H1 (cell line): ENCODE measurements around the gene MRPS12. TPM values are rescaled to one million over a fixed set of nuclear protein-coding genes. Genes with fewer than 3 reads are reported as not detected.

Source experiments
- CTCF ChIA-PET: fragments of 300-600 bp; sonication (Branson Sonifier 250); formaldehyde crosslinking; loops from one replicate; lab custom pipeline; 2021; ENCODE audit not compliant: partially characterized antibody; lab: Charles Lee
- POLR2A ChIA-PET: fragments of 300-600 bp; sonication (Branson Sonifier 250); formaldehyde crosslinking; loops from one replicate; lab custom pipeline; 2021; ENCODE audit warnings: inconsistent platforms; ENCODE audit not compliant: partially characterized antibody; lab: Charles Lee
- DNase-seq, 2 experiments: peaks; one replicate each; pipeline versions ENCODE4 v3.0.0 to v3.0.0-alpha.2; 2010 to 2022; ENCODE audit warnings: low spot score in 2 of 2, low read depth in 1 of 2, mixed read lengths in 1 of 2
- FAIRE-seq: peaks from 2 replicates; lab custom pipeline; 2011; peaks lifted over from hg19 to GRCh38; lab: Jason Lieb, UNC
- H2AFZ ChIP-seq: 2 replicates; pipeline ENCODE4 v1.8.1; 2012; ENCODE audit warnings: low read length, inconsistent platforms
- H2AK5ac ChIP-seq: 2 replicates; pipeline ENCODE4 v1.6.1; 2013; ENCODE audit warnings: low read depth, low read length
- H2BK120ac ChIP-seq: replicated peaks from 2 replicates; pipeline ENCODE3; 2013; ENCODE audit warnings: low read depth, low read length, inconsistent platforms
- H2BK12ac ChIP-seq: 2 replicates; pipeline ENCODE4 v1.6.1; 2013; ENCODE audit warnings: low read depth, low read length
- H2BK15ac ChIP-seq: 2 replicates; pipeline ENCODE4 v1.6.1; 2013; ENCODE audit warnings: low read length
- H2BK20ac ChIP-seq: 2 replicates; pipeline ENCODE4 v1.6.1; 2013; ENCODE audit warnings: low read length
- H2BK5ac ChIP-seq: 2 replicates; pipeline ENCODE4 v1.6.1; 2013; ENCODE audit warnings: low read depth, low read length
- H3K14ac ChIP-seq: 2 replicates; pipeline ENCODE4 v1.6.1; 2013; ENCODE audit warnings: inconsistent platforms; ENCODE audit not compliant: insufficient read length
- H3K18ac ChIP-seq: 2 replicates; pipeline ENCODE4 v1.6.1; 2013; ENCODE audit warnings: low read length; ENCODE audit errors: extremely low read depth
- H3K23ac ChIP-seq: 2 replicates; pipeline ENCODE4 v1.6.1; 2013; ENCODE audit warnings: inconsistent platforms; ENCODE audit not compliant: insufficient read length
- H3K23me2 ChIP-seq: 2 replicates; pipeline ENCODE4 v1.6.1; 2013; ENCODE audit warnings: low read depth, low read length
- H3K27ac ChIP-seq: 2 replicates; pipeline ENCODE4 v1.6.1; 2011; ENCODE audit warnings: low read depth, low read length, inconsistent platforms
- H3K27me3 ChIP-seq, 4 experiments: replicated peaks in 1 of 4; 1 replicate in 1 of 4; 2 replicates in 3 of 4; pipeline versions ENCODE4 v1.6.1 to v1.8.1; 2011 to 2013; ENCODE audit warnings: low read length in 3 of 4, mild to moderate bottlenecking in 3 of 4, inconsistent platforms in 2 of 4, mixed read lengths in 2 of 4, moderate library complexity in 1 of 4; ENCODE audit not compliant: control insufficient read depth in 3 of 4, insufficient read depth in 3 of 4; ENCODE audit errors: extremely low read depth in 1 of 4
- H3K36me3 ChIP-seq, 4 experiments: 2 replicates each; pipeline versions ENCODE4 v1.6.1 to v1.8.1; 2011 to 2013; ENCODE audit warnings: mild to moderate bottlenecking in 4 of 4, low read length in 3 of 4, moderate library complexity in 2 of 4, control low read depth in 1 of 4, inconsistent platforms in 1 of 4; ENCODE audit not compliant: insufficient read depth in 4 of 4, control insufficient read depth in 2 of 4
- H3K4ac ChIP-seq: replicated peaks from 2 replicates; pipeline ENCODE3; 2013; ENCODE audit warnings: low read length, low read depth, mixed read lengths, inconsistent platforms; ENCODE audit not compliant: insufficient read length
- H3K4me1 ChIP-seq, 4 experiments: replicated peaks in 1 of 4; 1 replicate in 1 of 4; 2 replicates in 3 of 4; pipeline versions ENCODE4 v1.6.1 to v1.8.1; 2011 to 2013; ENCODE audit warnings: low read length in 3 of 4, inconsistent platforms in 2 of 4, mixed read lengths in 1 of 4; ENCODE audit not compliant: insufficient read depth in 4 of 4, control insufficient read depth in 3 of 4
- H3K4me2 ChIP-seq, 2 experiments: 2 replicates each; pipeline versions ENCODE4 v1.6.1 to v1.8.1; 2011 to 2013; ENCODE audit warnings: low read depth in 2 of 2, low read length in 2 of 2, control low read depth in 1 of 2, inconsistent platforms in 1 of 2, mild to moderate bottlenecking in 1 of 2; ENCODE audit not compliant: insufficient read depth in 1 of 2
- H3K4me3 ChIP-seq, 4 experiments: fragments of 200-600, 300-600 bp in 1 of 4; sonication (generic), shearing (Covaris generic), sonication (Bioruptor Twin) in 1 of 4; 2 replicates each; pipeline versions ENCODE4 v1.5.1 to v1.8.1; 2011 to 2016; ENCODE audit warnings: low read length in 4 of 4, low read depth in 3 of 4, control low read depth in 2 of 4, inconsistent platforms in 2 of 4, mild to moderate bottlenecking in 2 of 4, mixed read lengths in 1 of 4, moderate library complexity in 1 of 4; ENCODE audit not compliant: insufficient read depth in 2 of 4; ENCODE audit errors: extremely low read depth in 1 of 4
- H3K56ac ChIP-seq: replicated peaks from 2 replicates; pipeline ENCODE3; 2013; ENCODE audit warnings: low read depth, mild to moderate bottlenecking, mixed read lengths, low read length, inconsistent platforms; ENCODE audit not compliant: insufficient read length
- H3K79me1 ChIP-seq: 2 replicates; pipeline ENCODE4 v1.6.1; 2013; ENCODE audit warnings: low read depth, low read length, control low read depth
- H3K79me2 ChIP-seq, 2 experiments: 2 replicates each; pipeline versions ENCODE4 v1.6.1 to v1.8.1; 2012 to 2013; ENCODE audit warnings: low read length in 2 of 2, mild to moderate bottlenecking in 2 of 2, inconsistent platforms in 1 of 2; ENCODE audit not compliant: insufficient read depth in 2 of 2, control insufficient read depth in 1 of 2
- H3K9ac ChIP-seq, 4 experiments: replicated peaks in 1 of 4; 1 replicate in 1 of 4; 2 replicates in 3 of 4; pipeline versions ENCODE4 v1.6.1 to v1.8.1; 2011 to 2013; ENCODE audit warnings: low read depth in 3 of 4, low read length in 3 of 4, control low read depth in 2 of 4, mild to moderate bottlenecking in 2 of 4, moderate library complexity in 2 of 4, inconsistent platforms in 1 of 4; ENCODE audit errors: extremely low read depth in 1 of 4
- H3K9me3 ChIP-seq, 2 experiments: 2 replicates each; pipeline versions ENCODE4 v1.6.1 to v1.8.1; 2012 to 2013; ENCODE audit warnings: mild to moderate bottlenecking in 2 of 2, moderate library complexity in 2 of 2, control low read depth in 1 of 2, inconsistent platforms in 1 of 2, low read depth in 1 of 2, low read length in 1 of 2, mixed read lengths in 1 of 2; ENCODE audit not compliant: insufficient read depth in 2 of 2
- H4K20me1 ChIP-seq, 2 experiments: replicated peaks in 1 of 2; 2 replicates each; pipeline versions ENCODE3 to v1.8.1; 2011 to 2013; ENCODE audit warnings: inconsistent platforms in 2 of 2, low read length in 2 of 2, mild to moderate bottlenecking in 1 of 2; ENCODE audit not compliant: insufficient read depth in 2 of 2, control insufficient read depth in 1 of 2
- H4K5ac ChIP-seq: 2 replicates; pipeline ENCODE4 v1.6.1; 2013; ENCODE audit warnings: low read length, low read depth, mixed read lengths, inconsistent platforms; ENCODE audit not compliant: insufficient read length
- H4K8ac ChIP-seq: 2 replicates; pipeline ENCODE4 v1.8.0; 2013; ENCODE audit warnings: mild to moderate bottlenecking, moderate library complexity, low read length, inconsistent platforms; ENCODE audit not compliant: insufficient read depth; ENCODE audit errors: extremely low read depth
- H4K91ac ChIP-seq: replicated peaks from 2 replicates; pipeline ENCODE3; 2013; ENCODE audit warnings: low read length, mixed read lengths, inconsistent platforms; ENCODE audit not compliant: insufficient read length
- GABPA ChIP-seq: IDR thresholded peaks from 2 replicates; pipeline ENCODE4 v1.6.1; 2011; ENCODE audit warnings: mild to moderate bottlenecking, low read length, moderate library complexity, borderline replicate concordance; ENCODE audit not compliant: insufficient read depth
- WGBS, 2 experiments: shearing (Covaris generic) in 1 of 2; methylation state at CpG; one replicate each; pipeline versions ENCODE4 v1.1.6 to v1.1.7; 2013 to 2015; ENCODE audit warnings: low lambda C conversion rate in 2 of 2, mixed read lengths in 2 of 2, inconsistent platforms in 1 of 2, low coverage in 1 of 2, missing lambda C conversion rate in 1 of 2; ENCODE audit not compliant: insufficient replicate concordance in 2 of 2, insufficient coverage in 1 of 2, insufficient read length in 1 of 2; ENCODE audit errors: extremely low coverage in 1 of 2, missing lambda C conversion rate in 1 of 2; 5-methylcytosine and 5-hydroxymethylcytosine counted together
- polyA plus RNA-seq, 7 experiments: library from polyadenylated mRNA; depleted of rRNA in 3 of 7; stranded (reverse) in 5 of 7; unstranded in 2 of 7; fragments of >200 nt in 5 of 7; fragments of 200-250 nt in 2 of 7; gene quantifications; 1 replicate in 5 of 7; 2 replicates in 1 of 7; 4 replicates in 1 of 7; pipeline versions ENCODE4 v1.2.1 to v1.2.3, GENCODE V29; 2011 to 2013; ENCODE audit warnings: missing spikeins in 2 of 7, mixed read lengths in 2 of 7
- total RNA-seq: library from RNA; stranded (reverse); fragmentation: NEBNext Ultra II Directional; extraction: Animal tissue kit (Norgen Biotek cat#: 25700); gene quantifications from 2 replicates; pipeline ENCODE4 v1.2.1, GENCODE V29; 2021
- TF ChIP-seq, protein P1 (sequence below): IDR thresholded peaks from 2 replicates; pipeline ENCODE4 v1.6.1; 2011; ENCODE audit warnings: low read length, improper control_type of control experiment

The MRPS12 gene
- total and polyA plus RNA-seq, 2 of the 8 experiments (the other 6 are each of a cell fraction or from before 2014, with no cell fraction given), result 79.0 to 175 TPM

DNA sequence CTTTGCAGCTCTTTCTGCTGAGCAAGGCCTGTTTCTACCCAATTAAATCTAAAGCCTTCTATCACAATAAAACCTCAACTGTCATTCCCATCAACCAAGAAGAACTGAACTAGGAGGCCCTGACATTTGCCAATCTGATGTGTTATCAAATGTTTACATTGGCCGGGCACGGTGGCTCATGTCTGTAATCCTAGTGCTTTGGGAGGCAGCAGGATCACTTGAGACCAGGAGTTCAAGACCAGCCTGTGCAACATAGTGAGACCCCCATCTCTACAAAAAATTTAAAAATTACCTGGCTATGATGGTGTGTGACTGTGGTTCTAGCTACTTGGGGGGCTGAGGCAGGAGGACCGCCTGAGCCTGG is 47.6 kb downstream of the MRPS12 start:
- DNase-seq, result no peak
- Histone ChIP-seq H4K91ac (no peak overlapping the region), H2BK20ac (no peak overlapping the region), H3K79me1 (no peaks in the 10 kb centered on the region), H3K4me2 (no peak overlapping the region), H2AK5ac (no peak overlapping the region), H3K4me3 (no peak overlapping the region), H2BK15ac (no peak overlapping the region), H3K23me2 (peaks cover 6% of the 10 kb centered on the region; the same call in 1 of the 2 replicates), H4K8ac (no peak overlapping the region), H3K14ac (no peak overlapping the region), H3K56ac (no peak overlapping the region), H3K4ac (no peak overlapping the region), H4K20me1 (no peaks in the 10 kb centered on the region), H3K23ac (no peak overlapping the region), H3K27ac (no peak overlapping the region), H3K36me3 (no peaks in the 10 kb centered on the region), H3K9me3 (no peaks in the 10 kb centered on the region), H2BK120ac (no peak overlapping the region), H3K79me2 (peaks cover 0 to under 1% of the 10 kb centered on the region in 2 experiments; a peak in 1 of 4 replicates), H3K18ac (0 out of 2 replicates have a peak overlapping the region, but pooled peaks have one; percentile 48), H2BK12ac (no peak overlapping the region), H2AFZ (no peak overlapping the region), H2BK5ac (no peak overlapping the region), H3K27me3 (0 out of 7 replicates have a peak, but pooled peaks cover 0 to 3% (median 0%) of the 10 kb centered on the region in 4 experiments), H3K4me1 (peaks cover 0 to 9% (median 3%) of the 10 kb centered on the region in 4 experiments; a peak in 3 of 7 replicates), H3K9ac (no peak overlapping the region), H4K5ac (no peak overlapping the region)
- no peak for FAIRE-seq
- CTCF ChIA-PET, result interaction anchor here (0.6 to 4.1 kb wide), 12 partner anchors 11 to 108 kb away, joined by 3 to 16 read pairs (median 4); no protein-coding TSS in a partner anchor
- WGBS, 2 experiments, result 87% methylated on average over 3 of the region's 3 CpGs; no CpG with 5 or more reads in 1 of the 2 experiments
- POLR2A ChIA-PET, result no interaction called here
- TF ChIP-seq, protein P1, sequence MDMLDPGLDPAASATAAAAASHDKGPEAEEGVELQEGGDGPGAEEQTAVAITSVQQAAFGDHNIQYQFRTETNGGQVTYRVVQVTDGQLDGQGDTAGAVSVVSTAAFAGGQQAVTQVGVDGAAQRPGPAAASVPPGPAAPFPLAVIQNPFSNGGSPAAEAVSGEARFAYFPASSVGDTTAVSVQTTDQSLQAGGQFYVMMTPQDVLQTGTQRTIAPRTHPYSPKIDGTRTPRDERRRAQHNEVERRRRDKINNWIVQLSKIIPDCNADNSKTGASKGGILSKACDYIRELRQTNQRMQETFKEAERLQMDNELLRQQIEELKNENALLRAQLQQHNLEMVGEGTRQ, result no peak
- no peak for TF ChIP-seq GABPA
